ENCODE measurements around the gene CLEC4M.

DNA sequence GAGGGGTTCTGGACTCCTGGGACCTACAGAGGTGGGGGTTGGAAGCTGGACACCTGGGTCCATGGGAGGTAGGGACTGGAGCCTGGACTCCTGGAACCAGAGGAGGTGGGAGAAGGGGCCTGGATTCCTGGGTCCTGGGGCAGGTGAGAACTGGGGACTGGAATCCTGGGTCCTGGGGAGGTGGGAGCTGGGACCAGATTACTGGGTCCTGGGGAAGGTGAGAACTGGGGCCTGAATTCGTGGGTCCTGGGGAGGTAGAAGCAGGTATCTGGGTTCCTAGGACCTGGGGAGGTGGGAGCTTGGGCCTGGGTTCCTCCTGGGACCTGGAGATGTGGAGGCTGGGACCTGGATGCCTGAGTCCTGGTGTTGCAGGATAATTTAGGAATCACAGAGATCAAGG lies 653 bp downstream of the CLEC4M start:
- TF ChIP-seq EZH2 (IDR thresholded peaks at IDR 0.05; ENCODE audit: low read length, unreplicated experiment) (no peak), CTCF (conservative IDR thresholded peaks at IDR 0.05; ENCODE audit: low read depth, low read length) (no peak), EZH2phosphoT487 (IDR thresholded peaks at IDR 0.05; ENCODE audit: borderline replicate concordance, low read length) (no peak)

All from PC-3 (cell line).